Mesenchymal stem cell (in vitro differentiated cells and primary cell): ENCODE measurements around the gene BEGAIN.

ENCODE experiments used
- DNase-seq: peaks from one replicate; pipeline ENCODE4 v3.0.0-alpha.2; 2013
- H2AFZ ChIP-seq: one replicate; pipeline ENCODE4 v1.6.1; 2013; ENCODE audit warnings: low read depth, mild to moderate bottlenecking, control low read depth, inconsistent platforms, low read length, moderate library complexity
- H2AK5ac ChIP-seq: 2 replicates; pipeline ENCODE4 v1.6.1; 2013; ENCODE audit warnings: low read length, moderate library complexity, mild to moderate bottlenecking, inconsistent platforms; ENCODE audit not compliant: severe bottlenecking
- H2BK120ac ChIP-seq: one replicate; pipeline ENCODE4 v1.6.1; 2013; ENCODE audit warnings: low read depth, mild to moderate bottlenecking, inconsistent platforms, low read length, moderate library complexity
- H2BK12ac ChIP-seq, 2 experiments: one replicate each; pipeline ENCODE4 v1.6.1; 2013; ENCODE audit warnings: inconsistent platforms in 2 of 2, low read length in 2 of 2, mild to moderate bottlenecking in 2 of 2, moderate library complexity in 2 of 2, control low read depth in 1 of 2
- H2BK15ac ChIP-seq: one replicate; pipeline ENCODE4 v1.6.1; 2013; ENCODE audit warnings: mild to moderate bottlenecking, low read depth, inconsistent platforms; ENCODE audit not compliant: poor library complexity, severe bottlenecking
- H2BK5ac ChIP-seq: 2 replicates; pipeline ENCODE4 v1.6.1; 2013; ENCODE audit warnings: low read depth, mild to moderate bottlenecking, low read length, control low read depth, inconsistent platforms; ENCODE audit not compliant: poor library complexity, severe bottlenecking
- H3K14ac ChIP-seq, 2 experiments: one replicate each; pipeline ENCODE4 v1.6.1; 2013; ENCODE audit warnings: inconsistent platforms in 2 of 2, low read length in 2 of 2, control low read depth in 1 of 2, mild to moderate bottlenecking in 1 of 2, moderate library complexity in 1 of 2
- H3K18ac ChIP-seq, 2 experiments: one replicate each; pipeline ENCODE4 v1.6.1; 2013; ENCODE audit warnings: inconsistent platforms in 2 of 2, low read length in 2 of 2, control low read depth in 1 of 2, low read depth in 1 of 2, mild to moderate bottlenecking in 1 of 2
- H3K23ac ChIP-seq, 2 experiments: one replicate each; pipeline ENCODE4 v1.6.1; 2013; ENCODE audit warnings: inconsistent platforms in 2 of 2, low read length in 2 of 2, mild to moderate bottlenecking in 2 of 2, moderate library complexity in 2 of 2, control low read depth in 1 of 2
- H3K27ac ChIP-seq: 2 replicates; pipeline ENCODE4 v1.5.1; 2013; ENCODE audit warnings: mild to moderate bottlenecking, moderate library complexity, low read length, control low read depth, inconsistent platforms; ENCODE audit not compliant: poor library complexity, severe bottlenecking
- H3K27me3 ChIP-seq, 2 experiments: 2 replicates each; pipeline versions ENCODE4 v1.6.1 to v1.7.0; 2013; ENCODE audit warnings: low read length in 2 of 2, mild to moderate bottlenecking in 2 of 2, moderate library complexity in 2 of 2, control low read depth in 1 of 2, inconsistent platforms in 1 of 2; ENCODE audit not compliant: control insufficient read depth in 1 of 2, insufficient read depth in 1 of 2
- H3K36me3 ChIP-seq, 2 experiments: 2 replicates each; pipeline versions ENCODE4 v1.6.1 to v1.7.0; 2013; ENCODE audit warnings: low read length in 2 of 2, control low read depth in 1 of 2, inconsistent platforms in 1 of 2, low read depth in 1 of 2, mild to moderate bottlenecking in 1 of 2; ENCODE audit not compliant: insufficient read depth in 2 of 2, control insufficient read depth in 1 of 2
- H3K4ac ChIP-seq, 2 experiments: one replicate each; pipeline ENCODE4 v1.6.1; 2013; ENCODE audit warnings: inconsistent platforms in 2 of 2, low read length in 2 of 2, mild to moderate bottlenecking in 2 of 2, moderate library complexity in 2 of 2, control low read depth in 1 of 2, low read depth in 1 of 2
- H3K4me1 ChIP-seq: 2 replicates; pipeline ENCODE4 v1.6.1; 2013; ENCODE audit warnings: low read depth, low read length, control low read depth; ENCODE audit not compliant: control insufficient read depth, insufficient read depth
- H3K4me2 ChIP-seq: 2 replicates; pipeline ENCODE4 v1.6.1; 2013; ENCODE audit warnings: low read length, mild to moderate bottlenecking, inconsistent platforms; ENCODE audit not compliant: poor library complexity, severe bottlenecking
- H3K4me3 ChIP-seq, 2 experiments: 2 replicates each; pipeline versions ENCODE4 v1.5.1 to v1.7.0; 2013; ENCODE audit warnings: low read length in 2 of 2, mild to moderate bottlenecking in 2 of 2, control low read depth in 1 of 2, low read depth in 1 of 2; ENCODE audit not compliant: insufficient read depth in 1 of 2
- H3K79me1 ChIP-seq: replicated peaks from 2 replicates; pipeline ENCODE4 v1.6.1; 2013; ENCODE audit warnings: mild to moderate bottlenecking, control low read depth, low read length, inconsistent platforms; ENCODE audit not compliant: poor library complexity, severe bottlenecking
- H3K9ac ChIP-seq: 2 replicates; pipeline ENCODE4 v1.7.0; 2013; ENCODE audit warnings: mild to moderate bottlenecking, low read length, moderate library complexity
- H3K9me3 ChIP-seq: 2 replicates; pipeline ENCODE4 v1.7.0; 2013; ENCODE audit warnings: mild to moderate bottlenecking, low read length; ENCODE audit not compliant: control insufficient read depth
- H4K8ac ChIP-seq: one replicate; pipeline ENCODE4 v1.6.1; 2013; ENCODE audit warnings: inconsistent platforms, mild to moderate bottlenecking, low read length, moderate library complexity
- H4K91ac ChIP-seq: one replicate; pipeline ENCODE4 v1.6.1; 2013; ENCODE audit warnings: mild to moderate bottlenecking, low read length, inconsistent platforms
- WGBS: methylation state at CpG from one replicate; pipeline ENCODE4 v1.1.7; 2013; ENCODE audit warnings: mixed read lengths; 5-methylcytosine and 5-hydroxymethylcytosine counted together

BEGAIN gene

DNA sequence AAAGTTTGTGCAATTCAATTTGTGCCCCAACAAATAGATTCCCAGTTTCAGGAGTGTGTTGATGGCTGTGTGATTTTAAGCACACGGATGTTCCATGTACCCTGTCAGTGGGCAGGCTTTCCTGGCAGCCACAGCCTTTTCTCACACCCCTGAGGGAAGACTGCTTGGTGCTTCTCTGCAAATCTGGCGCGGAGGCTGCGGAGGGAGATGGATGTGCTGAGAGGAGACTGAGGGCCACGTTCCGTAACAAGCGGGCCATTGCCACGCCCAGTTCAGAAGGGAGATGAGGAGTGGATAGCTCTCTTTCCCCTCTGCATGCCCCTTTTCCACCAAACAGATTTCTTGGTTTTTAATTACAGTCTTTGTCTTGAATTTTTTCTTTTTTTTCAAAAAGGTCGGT lies 89.1 kb downstream of the BEGAIN start:
- Histone ChIP-seq H2BK120ac (no peak overlapping the region), H4K91ac (no peak overlapping the region), H3K4me3 (no peak overlapping the region), H3K23ac (no peak overlapping the region), H3K18ac (no peak overlapping the region), H2AK5ac (no peak overlapping the region), H2BK12ac (no peak overlapping the region), H3K27me3 (no peaks in the 10 kb centered on the region), H3K4me2 (no peak overlapping the region), H2AFZ (no peak overlapping the region), H2BK5ac (no peak overlapping the region), H3K36me3 (peaks cover 0 to 12% of the 10 kb centered on the region in 2 experiments), H3K4me1 (peaks cover 4% of the 10 kb centered on the region), H3K9me3 (peaks cover 3% of the 10 kb centered on the region), H2BK15ac (no peak overlapping the region), H4K8ac (no peak overlapping the region), H3K79me1 (peaks cover 47% of the 10 kb centered on the region), H3K14ac (no peak overlapping the region), H3K27ac (no peak overlapping the region), H3K4ac (no peak overlapping the region), H3K9ac (no peak overlapping the region)
- WGBS: 95% methylated on average over 6 of the region's 9 CpGs
- DNase-seq: no peak

DNA sequence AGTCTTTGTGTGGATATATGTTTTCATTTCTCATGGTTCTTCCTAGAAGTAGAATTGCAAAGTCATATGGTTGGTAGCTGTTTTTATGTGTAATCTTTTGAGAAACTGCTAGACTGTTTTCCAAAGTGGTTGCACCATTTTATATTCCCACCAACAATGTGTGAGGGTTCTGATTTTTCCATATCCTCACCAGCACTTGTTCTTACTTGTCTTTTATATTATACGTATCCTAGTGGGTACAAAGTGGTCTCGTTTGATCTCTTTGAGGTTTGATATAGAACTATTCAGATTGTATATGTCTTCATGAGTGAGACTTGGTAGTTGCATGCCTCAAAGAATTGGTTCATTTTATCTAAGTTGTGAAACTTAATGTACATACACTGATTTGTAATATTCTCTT lies 91.3 kb downstream of the BEGAIN start:
- Histone ChIP-seq H3K4me1 (peaks cover 1% of the 10 kb centered on the region), H3K79me1 (peaks cover 36% of the 10 kb centered on the region), H3K9ac (no peak overlapping the region), H3K27ac (no peak overlapping the region), H2BK15ac (no peak overlapping the region), H3K36me3 (peaks cover 0 to 6% of the 10 kb centered on the region in 2 experiments), H4K8ac (no peak overlapping the region), H2BK5ac (no peak overlapping the region), H3K14ac (no peak overlapping the region), H2BK120ac (no peak overlapping the region), H3K4me3 (no peak overlapping the region), H3K9me3 (peaks cover 3% of the 10 kb centered on the region), H2BK12ac (no peak overlapping the region), H3K18ac (no peak overlapping the region), H2AK5ac (no peak overlapping the region), H3K27me3 (no peaks in the 10 kb centered on the region), H3K4ac (no peak overlapping the region), H3K4me2 (no peak overlapping the region), H3K23ac (no peak overlapping the region), H2AFZ (no peak overlapping the region), H4K91ac (no peak overlapping the region)
- WGBS: no CpG with 5 or more reads among the region's 2 CpGs
- no peak for DNase-seq

DNA sequence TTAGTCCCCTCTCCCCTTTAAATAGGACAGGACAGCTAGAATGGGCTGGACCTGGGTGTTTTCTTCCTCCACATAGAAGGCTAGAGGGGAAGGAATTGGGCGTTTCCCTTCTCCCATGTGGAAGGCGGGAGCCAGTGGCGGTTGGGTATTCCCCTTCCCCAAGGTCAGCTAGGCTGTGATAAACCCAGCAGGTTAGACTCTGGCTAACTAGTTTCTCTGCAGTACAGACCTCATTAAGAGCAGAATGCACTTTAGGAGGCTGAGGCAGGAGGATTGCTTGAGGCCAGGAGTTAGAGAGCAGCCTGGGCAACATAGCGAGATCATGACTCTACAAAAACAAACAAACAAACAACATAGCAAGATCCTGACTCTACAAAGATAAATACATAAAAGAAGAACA lies 92.6 kb downstream of the BEGAIN start:
- WGBS: 96% methylated on average over 3 of the region's 4 CpGs
- H3K23ac ChIP-seq: no peak overlapping the region
- no peak overlapping the region for H2AK5ac ChIP-seq
- H3K9me3 ChIP-seq: peaks cover 3% of the 10 kb centered on the region
- H2BK15ac ChIP-seq: no peak overlapping the region
- H3K4me2 ChIP-seq: no peak overlapping the region
- no peaks in the 10 kb centered on the region for H3K27me3 ChIP-seq
- H4K8ac ChIP-seq: no peak overlapping the region
- H3K79me1 ChIP-seq: peaks cover 26% of the 10 kb centered on the region
- H3K4me3 ChIP-seq: no peak overlapping the region
- H3K36me3 ChIP-seq: peaks cover 0 to 2% of the 10 kb centered on the region in 2 experiments
- no peak overlapping the region for H3K9ac ChIP-seq
- H3K27ac ChIP-seq: no peak overlapping the region
- H3K4me1 ChIP-seq: no peaks in the 10 kb centered on the region
- H2BK5ac ChIP-seq: no peak overlapping the region
- H3K14ac ChIP-seq: no peak overlapping the region
- no peak overlapping the region for H2AFZ ChIP-seq
- H4K91ac ChIP-seq: no peak overlapping the region
- no peak overlapping the region for H3K4ac ChIP-seq
- DNase-seq: no peak
- H2BK12ac ChIP-seq: no peak overlapping the region
- H2BK120ac ChIP-seq: no peak overlapping the region
- H3K18ac ChIP-seq: no peak overlapping the region

DNA sequence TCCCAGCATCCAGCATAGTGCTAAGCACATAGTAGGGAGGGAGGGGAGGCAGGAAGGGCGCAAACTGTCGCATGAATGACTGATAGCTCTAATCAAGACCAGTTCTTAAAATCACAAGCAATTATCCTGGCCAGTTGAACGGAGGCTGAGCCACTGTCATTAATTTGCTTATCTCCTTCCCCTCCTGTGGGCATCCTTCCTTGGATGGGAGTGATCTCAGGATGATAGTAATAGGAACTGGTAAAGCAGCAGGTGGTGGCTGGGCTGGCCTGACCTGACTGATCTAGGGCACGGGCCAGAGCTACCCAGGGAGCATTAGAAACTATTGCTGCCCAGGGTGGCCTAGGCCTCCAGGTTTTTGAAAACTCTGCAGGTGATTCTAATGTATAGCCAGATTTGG lies 97.0 kb downstream of the BEGAIN start:
- no peak overlapping the region for H3K23ac ChIP-seq
- H3K4me1 ChIP-seq: no peaks in the 10 kb centered on the region
- H3K9me3 ChIP-seq: no peaks in the 10 kb centered on the region
- H4K91ac ChIP-seq: no peak overlapping the region
- H3K27ac ChIP-seq: no peak overlapping the region
- no peaks in the 10 kb centered on the region for H3K27me3 ChIP-seq
- no peak overlapping the region for H2BK15ac ChIP-seq
- peaks cover under 1 to 10% of the 10 kb centered on the region in 2 experiments for H3K36me3 ChIP-seq
- no peak overlapping the region for H3K4ac ChIP-seq
- no peak overlapping the region for H2BK120ac ChIP-seq
- peaks cover 12% of the 10 kb centered on the region for H3K79me1 ChIP-seq
- no peak overlapping the region for H3K18ac ChIP-seq
- no peak for DNase-seq
- H2AK5ac ChIP-seq: no peak overlapping the region
- no peak overlapping the region for H3K4me3 ChIP-seq
- no peak overlapping the region for H2BK12ac ChIP-seq
- no peak overlapping the region for H3K9ac ChIP-seq
- WGBS: 75% methylated on average over 1 of the region's 4 CpGs
- H2AFZ ChIP-seq: no peak overlapping the region
- no peak overlapping the region for H3K4me2 ChIP-seq
- H4K8ac ChIP-seq: no peak overlapping the region
- no peak overlapping the region for H3K14ac ChIP-seq
- no peak overlapping the region for H2BK5ac ChIP-seq
